ENCODE measurements around the gene GALNT16.

GRCh38 chr14:69312608-69313007 is 52.6 kb downstream of the GALNT16 start:
- TF ChIP-seq CTCF (IDR thresholded peaks at IDR 0.05) (no peak), POLR2A (IDR thresholded peaks at IDR 0.05) (no peak)
